ENCODE results near the gene RNU7-1.
A peak's percentile ranks its signal among the peaks of the same experiment; 100 is the strongest.

Gene RNU7-1

DNA sequence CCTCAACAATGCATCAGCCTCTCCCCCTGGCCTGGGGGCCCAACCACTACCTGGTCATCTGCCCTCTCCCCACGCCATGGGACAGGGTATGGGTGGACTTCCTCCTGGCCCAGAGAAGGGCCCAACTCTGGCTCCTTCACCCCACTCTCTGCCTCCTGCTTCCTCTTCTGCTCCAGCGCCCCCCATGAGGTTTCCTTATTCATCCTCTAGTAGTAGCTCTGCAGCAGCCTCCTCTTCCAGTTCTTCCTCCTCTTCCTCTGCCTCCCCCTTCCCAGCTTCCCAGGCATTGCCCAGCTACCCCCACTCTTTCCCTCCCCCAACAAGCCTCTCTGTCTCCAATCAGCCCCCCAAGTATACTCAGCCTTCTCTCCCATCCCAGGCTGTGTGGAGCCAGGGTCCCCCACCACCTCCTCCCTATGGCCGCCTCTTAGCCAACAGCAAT lies 7.4 kb upstream of the RNU7-1 start:
- TF ChIP-seq, protein P1, sequence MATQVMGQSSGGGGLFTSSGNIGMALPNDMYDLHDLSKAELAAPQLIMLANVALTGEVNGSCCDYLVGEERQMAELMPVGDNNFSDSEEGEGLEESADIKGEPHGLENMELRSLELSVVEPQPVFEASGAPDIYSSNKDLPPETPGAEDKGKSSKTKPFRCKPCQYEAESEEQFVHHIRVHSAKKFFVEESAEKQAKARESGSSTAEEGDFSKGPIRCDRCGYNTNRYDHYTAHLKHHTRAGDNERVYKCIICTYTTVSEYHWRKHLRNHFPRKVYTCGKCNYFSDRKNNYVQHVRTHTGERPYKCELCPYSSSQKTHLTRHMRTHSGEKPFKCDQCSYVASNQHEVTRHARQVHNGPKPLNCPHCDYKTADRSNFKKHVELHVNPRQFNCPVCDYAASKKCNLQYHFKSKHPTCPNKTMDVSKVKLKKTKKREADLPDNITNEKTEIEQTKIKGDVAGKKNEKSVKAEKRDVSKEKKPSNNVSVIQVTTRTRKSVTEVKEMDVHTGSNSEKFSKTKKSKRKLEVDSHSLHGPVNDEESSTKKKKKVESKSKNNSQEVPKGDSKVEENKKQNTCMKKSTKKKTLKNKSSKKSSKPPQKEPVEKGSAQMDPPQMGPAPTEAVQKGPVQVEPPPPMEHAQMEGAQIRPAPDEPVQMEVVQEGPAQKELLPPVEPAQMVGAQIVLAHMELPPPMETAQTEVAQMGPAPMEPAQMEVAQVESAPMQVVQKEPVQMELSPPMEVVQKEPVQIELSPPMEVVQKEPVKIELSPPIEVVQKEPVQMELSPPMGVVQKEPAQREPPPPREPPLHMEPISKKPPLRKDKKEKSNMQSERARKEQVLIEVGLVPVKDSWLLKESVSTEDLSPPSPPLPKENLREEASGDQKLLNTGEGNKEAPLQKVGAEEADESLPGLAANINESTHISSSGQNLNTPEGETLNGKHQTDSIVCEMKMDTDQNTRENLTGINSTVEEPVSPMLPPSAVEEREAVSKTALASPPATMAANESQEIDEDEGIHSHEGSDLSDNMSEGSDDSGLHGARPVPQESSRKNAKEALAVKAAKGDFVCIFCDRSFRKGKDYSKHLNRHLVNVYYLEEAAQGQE (IDR thresholded peaks at IDR 0.05; ENCODE audit: insufficient read depth in 1 of 2, low read depth in 2 of 2, low read length in 2 of 2) = no peak
- no peak for TF ChIP-seq FOXP2 (optimal IDR thresholded peaks at IDR 0.05; ENCODE audit: borderline replicate concordance, extremely low read depth, extremely low read length, insufficient read depth)
- no peak for TF ChIP-seq POLR2AphosphoS5 (IDR thresholded peaks at IDR 0.05; ENCODE audit: low read depth, low read length)

DNA sequence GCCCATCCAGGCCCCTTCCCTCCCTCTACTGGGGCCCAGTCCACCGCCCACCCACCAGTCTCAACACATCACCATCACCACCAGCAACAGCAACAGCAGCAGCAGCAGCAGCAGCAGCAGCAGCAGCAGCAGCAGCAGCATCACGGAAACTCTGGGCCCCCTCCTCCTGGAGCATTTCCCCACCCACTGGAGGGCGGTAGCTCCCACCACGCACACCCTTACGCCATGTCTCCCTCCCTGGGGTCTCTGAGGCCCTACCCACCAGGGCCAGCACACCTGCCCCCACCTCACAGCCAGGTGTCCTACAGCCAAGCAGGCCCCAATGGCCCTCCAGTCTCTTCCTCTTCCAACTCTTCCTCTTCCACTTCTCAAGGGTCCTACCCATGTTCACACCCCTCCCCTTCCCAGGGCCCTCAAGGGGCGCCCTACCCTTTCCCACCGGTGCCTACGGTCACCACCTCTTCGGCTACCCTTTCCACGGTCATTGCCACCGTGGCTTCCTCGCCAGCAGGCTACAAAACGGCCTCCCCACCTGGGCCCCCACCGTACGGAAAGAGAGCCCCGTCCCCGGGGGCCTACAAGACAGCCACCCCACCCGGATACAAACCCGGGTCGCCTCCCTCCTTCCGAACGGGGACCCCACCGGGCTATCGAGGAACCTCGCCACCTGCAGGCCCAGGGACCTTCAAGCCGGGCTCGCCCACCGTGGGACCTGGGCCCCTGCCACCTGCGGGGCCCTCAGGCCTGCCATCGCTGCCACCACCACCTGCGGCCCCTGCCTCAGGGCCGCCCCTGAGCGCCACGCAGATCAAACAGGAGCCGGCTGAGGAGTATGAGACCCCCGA lies 6.8 kb upstream of the RNU7-1 start:
- TF ChIP-seq, protein P1 (IDR thresholded peaks at IDR 0.05; ENCODE audit: insufficient read depth in 1 of 2, low read depth in 2 of 2, low read length in 2 of 2) = no peak
- TF ChIP-seq TAF1 (IDR thresholded peaks at IDR 0.05; ENCODE audit: borderline replicate concordance, insufficient read depth, low read length) (no peak), SIN3A (IDR thresholded peaks at IDR 0.05; ENCODE audit: borderline replicate concordance, insufficient read depth, low read length) (no peak), FOXP2 (optimal IDR thresholded peaks at IDR 0.05; ENCODE audit: borderline replicate concordance, extremely low read depth, extremely low read length, insufficient read depth) (no peak), POLR2AphosphoS5 (IDR thresholded peaks at IDR 0.05; ENCODE audit: low read depth, low read length) (no peak)

DNA sequence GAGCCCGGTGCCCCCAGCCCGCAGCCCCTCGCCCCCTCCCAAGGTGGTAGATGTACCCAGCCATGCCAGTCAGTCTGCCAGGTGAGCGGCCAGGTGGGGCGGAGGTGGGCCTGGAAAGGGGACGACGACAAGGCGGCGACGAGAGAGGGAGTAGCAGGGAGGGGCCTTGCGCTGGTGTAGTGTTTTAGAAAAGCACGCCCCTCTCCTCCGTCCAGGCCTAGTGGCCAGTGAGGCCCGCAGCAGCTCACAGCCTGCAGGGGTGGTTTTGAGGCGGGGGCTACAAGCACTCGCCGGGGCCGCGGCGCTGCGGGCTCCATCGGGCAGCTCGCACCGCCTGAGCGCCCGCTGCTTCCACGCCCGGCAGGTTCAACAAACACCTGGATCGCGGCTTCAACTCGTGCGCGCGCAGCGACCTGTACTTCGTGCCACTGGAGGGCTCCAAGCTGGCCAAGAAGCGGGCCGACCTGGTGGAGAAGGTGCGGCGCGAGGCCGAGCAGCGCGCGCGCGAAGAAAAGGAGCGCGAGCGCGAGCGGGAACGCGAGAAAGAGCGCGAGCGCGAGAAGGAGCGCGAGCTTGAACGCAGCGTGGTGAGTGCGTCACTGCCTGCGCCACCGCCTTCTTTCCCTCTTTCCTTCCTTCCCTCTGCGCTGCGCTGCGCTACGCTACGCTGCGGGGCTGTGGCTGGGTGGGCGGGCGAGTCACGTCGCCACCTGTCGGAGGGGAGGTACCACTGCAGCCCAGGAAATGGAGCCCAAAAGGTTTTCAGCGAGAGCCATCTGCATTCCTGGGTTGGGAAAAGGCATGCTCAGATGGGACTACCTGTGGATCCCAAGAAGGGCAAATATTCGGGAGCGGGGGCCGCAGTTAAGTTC lies 5.9 kb upstream of the RNU7-1 start:
- TF ChIP-seq TAF1 (IDR thresholded peaks at IDR 0.05; ENCODE audit: borderline replicate concordance, insufficient read depth, low read length) = peak; percentile 66; the same call in 1 of the 2 replicates
- TF ChIP-seq, protein P1 (IDR thresholded peaks at IDR 0.05; ENCODE audit: insufficient read depth in 1 of 2, low read depth in 2 of 2, low read length in 2 of 2) = peak in 1 of 2 experiments; percentile 59; a peak in 1 of 4 replicates
- TF ChIP-seq FOXP2 (optimal IDR thresholded peaks at IDR 0.05; ENCODE audit: borderline replicate concordance, extremely low read depth, extremely low read length, insufficient read depth) = no peak
- TF ChIP-seq SIN3A (IDR thresholded peaks at IDR 0.05; ENCODE audit: borderline replicate concordance, insufficient read depth, low read length) = peak; percentile 59; the same call in 1 of the 2 replicates
- TF ChIP-seq POLR2AphosphoS5 (IDR thresholded peaks at IDR 0.05; ENCODE audit: low read depth, low read length) = peak; percentile 86

DNA sequence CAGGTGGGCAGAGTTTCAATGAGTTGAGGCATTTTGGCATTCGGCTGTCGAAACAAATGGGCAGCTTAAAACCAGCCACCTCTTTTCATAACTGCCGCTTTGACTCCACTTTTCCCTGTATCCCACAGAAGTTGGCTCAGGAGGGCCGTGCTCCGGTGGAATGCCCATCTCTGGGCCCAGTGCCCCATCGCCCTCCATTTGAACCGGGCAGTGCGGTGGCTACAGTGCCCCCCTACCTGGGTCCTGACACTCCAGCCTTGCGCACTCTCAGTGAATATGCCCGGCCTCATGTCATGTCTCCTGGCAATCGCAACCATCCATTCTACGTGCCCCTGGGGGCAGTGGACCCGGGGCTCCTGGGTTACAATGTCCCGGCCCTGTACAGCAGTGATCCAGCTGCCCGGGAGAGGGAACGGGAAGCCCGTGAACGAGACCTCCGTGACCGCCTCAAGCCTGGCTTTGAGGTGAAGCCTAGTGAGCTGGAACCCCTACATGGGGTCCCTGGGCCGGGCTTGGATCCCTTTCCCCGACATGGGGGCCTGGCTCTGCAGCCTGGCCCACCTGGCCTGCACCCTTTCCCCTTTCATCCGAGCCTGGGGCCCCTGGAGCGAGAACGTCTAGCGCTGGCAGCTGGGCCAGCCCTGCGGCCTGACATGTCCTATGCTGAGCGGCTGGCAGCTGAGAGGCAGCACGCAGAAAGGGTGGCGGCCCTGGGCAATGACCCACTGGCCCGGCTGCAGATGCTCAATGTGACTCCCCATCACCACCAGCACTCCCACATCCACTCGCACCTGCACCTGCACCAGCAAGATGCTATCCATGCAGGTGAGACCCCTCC lies 5.0 kb upstream of the RNU7-1 start:
- TF ChIP-seq TAF1 (IDR thresholded peaks at IDR 0.05; ENCODE audit: borderline replicate concordance, insufficient read depth, low read length) = no peak
- TF ChIP-seq FOXP2 (optimal IDR thresholded peaks at IDR 0.05; ENCODE audit: borderline replicate concordance, extremely low read depth, extremely low read length, insufficient read depth) = no peak

DNA sequence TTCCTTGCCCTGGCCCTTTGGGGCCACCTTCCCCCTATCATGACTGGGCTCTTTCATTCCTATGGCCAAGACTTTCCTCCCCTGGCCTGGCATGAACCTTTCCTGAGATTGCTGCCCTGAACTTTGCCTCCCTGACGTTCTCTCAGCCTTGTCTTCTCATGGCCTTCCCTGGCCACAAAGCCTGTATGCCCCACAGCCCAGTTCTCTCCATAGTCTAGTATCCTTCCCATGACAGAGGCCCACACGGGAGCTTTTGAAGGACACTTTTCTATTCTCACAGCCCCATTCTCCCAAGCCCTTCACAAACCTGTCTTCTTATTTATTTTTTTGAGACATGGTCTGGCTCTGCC lies 4.5 kb upstream of the RNU7-1 start:
- TF ChIP-seq TAF1 (IDR thresholded peaks at IDR 0.05; ENCODE audit: borderline replicate concordance, insufficient read depth, low read length) (no peak), FOXP2 (optimal IDR thresholded peaks at IDR 0.05; ENCODE audit: borderline replicate concordance, extremely low read depth, extremely low read length, insufficient read depth) (no peak), SIN3A (IDR thresholded peaks at IDR 0.05; ENCODE audit: borderline replicate concordance, insufficient read depth, low read length) (no peak), POLR2AphosphoS5 (IDR thresholded peaks at IDR 0.05; ENCODE audit: low read depth, low read length) (no peak)
- TF ChIP-seq, protein P1 (IDR thresholded peaks at IDR 0.05; ENCODE audit: insufficient read depth in 1 of 2, low read depth in 2 of 2, low read length in 2 of 2) = no peak
